LNCaP clone FGC (cell line): Measurements from ENCODE around the gene TAMALIN.

Experiments used
- DNase-seq: peaks from one replicate; pipeline ENCODE4 v3.0.0-alpha.2; 2011; ENCODE audit warnings: low read depth
- H3K4me3 ChIP-seq: 2 replicates; pipeline ENCODE4 v1.5.1; 2011; ENCODE audit warnings: mild to moderate bottlenecking, low read depth, low read length, control low read depth
- TF ChIP-seq, protein P1 (sequence below): IDR thresholded peaks from 2 replicates; pipeline ENCODE4 v1.5.1; 2012; ENCODE audit warnings: mild to moderate bottlenecking; ENCODE audit not compliant: control insufficient read depth, insufficient read depth; ENCODE audit errors: extremely low read depth

The TAMALIN gene

DNA sequence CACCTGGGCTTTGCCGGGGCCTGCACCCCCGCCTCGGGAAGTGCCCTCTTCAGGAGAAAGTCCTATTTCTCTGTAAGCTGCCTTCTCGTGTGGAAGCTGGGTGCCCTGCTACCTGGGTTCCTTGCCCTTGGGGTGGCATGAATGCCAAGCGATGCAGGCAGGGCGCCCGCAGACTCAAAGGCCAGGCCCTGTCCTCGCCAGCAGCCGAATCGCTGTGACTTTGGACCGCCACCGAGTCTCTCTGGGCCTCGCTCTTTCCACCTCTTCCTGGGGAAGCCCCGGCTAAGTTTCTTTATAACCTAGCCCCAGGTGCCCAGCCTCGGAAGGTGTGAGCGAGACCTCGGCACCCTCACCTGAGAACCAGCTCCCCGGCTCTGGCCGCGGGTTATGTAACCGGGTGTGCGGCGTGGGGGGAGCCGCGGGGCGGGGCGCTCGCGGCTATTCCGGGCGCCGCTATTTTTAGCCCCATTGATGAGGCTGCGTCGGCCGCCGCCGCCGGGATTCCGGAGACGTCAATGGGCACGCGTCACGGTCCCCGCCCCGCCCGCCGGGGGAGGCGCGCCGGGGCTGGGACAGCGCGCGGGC is 29.9 kb downstream of the TAMALIN start:
- H3K4me3 ChIP-seq: peak overlapping the region; percentile 57
- TF ChIP-seq, protein P1, sequence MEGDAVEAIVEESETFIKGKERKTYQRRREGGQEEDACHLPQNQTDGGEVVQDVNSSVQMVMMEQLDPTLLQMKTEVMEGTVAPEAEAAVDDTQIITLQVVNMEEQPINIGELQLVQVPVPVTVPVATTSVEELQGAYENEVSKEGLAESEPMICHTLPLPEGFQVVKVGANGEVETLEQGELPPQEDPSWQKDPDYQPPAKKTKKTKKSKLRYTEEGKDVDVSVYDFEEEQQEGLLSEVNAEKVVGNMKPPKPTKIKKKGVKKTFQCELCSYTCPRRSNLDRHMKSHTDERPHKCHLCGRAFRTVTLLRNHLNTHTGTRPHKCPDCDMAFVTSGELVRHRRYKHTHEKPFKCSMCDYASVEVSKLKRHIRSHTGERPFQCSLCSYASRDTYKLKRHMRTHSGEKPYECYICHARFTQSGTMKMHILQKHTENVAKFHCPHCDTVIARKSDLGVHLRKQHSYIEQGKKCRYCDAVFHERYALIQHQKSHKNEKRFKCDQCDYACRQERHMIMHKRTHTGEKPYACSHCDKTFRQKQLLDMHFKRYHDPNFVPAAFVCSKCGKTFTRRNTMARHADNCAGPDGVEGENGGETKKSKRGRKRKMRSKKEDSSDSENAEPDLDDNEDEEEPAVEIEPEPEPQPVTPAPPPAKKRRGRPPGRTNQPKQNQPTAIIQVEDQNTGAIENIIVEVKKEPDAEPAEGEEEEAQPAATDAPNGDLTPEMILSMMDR: no peak
- no peak for DNase-seq

- H3K4me3 ChIP-seq: peak overlapping the region; percentile 57
- TF ChIP-seq, protein P1: peak; percentile 11; the same call in 1 of the 2 replicates
- DNase-seq: no peak
These were observed 30.6 kb downstream of the TAMALIN start for GRCh38 chr12:52037248-52037861.

DNA sequence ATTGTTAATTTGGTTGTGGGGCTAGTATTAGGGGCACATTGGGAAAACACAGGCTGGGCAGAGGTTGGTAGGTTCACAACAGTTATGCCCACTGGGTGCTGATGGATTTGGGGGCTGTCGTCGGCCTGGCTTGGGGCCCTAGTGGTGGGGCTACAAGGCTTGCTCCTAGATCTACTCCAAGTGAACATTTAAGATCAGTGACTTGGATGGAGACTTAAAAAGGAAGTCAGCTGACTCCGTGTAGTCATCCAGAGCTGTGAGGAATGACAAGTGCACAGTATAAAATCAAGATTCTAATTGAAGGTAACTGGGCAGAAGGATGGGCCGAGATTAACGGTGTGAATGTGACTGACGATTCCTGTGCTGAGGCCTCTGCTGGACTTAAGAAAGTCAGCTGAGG is 31.7 kb downstream of the TAMALIN start:
- H3K4me3 ChIP-seq: no peak overlapping the region
- DNase-seq: no peak
- TF ChIP-seq, protein P1: no peak

DNA sequence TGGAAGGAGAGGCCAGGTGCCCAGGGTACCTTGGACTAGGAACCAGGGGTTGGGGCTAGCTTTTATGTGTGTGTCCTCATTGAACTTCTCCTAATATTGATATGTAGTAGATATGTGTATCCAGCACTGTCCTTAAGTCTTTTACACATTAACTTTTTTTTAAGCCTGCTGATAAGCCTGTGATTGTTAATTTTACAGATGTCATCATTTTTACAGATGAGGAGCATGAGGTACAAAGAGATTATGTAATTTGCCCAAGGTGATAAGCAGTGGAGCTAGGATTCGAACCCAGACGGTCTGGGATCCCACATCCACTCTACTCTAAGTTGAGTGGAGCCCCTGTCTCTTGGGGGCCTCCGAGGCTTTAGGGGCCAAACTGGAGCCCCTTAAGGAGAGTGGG is 34.3 kb downstream of the TAMALIN start:
- no peak for DNase-seq
- H3K4me3 ChIP-seq: no peak overlapping the region
- TF ChIP-seq, protein P1: no peak

DNA sequence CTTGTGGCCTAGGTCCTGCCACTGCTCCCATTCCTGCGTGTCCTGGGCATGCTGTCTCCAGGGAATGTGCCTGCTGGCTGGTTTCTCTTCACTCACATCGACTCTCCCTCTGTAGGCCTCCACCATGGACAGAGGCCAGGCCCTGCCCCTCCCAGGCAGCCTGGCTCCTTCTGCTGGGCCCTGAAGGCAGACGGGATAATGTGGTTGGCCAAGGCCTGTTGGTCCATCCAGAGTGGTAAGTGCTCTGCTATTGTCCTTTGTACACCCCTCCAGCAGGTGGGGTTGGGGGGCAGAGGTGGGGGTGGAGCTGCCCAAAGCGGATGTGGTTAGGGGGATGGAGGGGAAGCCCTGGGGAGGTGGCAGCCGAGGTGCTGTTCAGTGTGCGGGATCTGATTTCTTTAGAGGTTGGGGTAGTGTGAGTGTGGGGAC is 35.0 kb downstream of the TAMALIN start:
- DNase-seq: no peak
- TF ChIP-seq, protein P1: no peak

DNA sequence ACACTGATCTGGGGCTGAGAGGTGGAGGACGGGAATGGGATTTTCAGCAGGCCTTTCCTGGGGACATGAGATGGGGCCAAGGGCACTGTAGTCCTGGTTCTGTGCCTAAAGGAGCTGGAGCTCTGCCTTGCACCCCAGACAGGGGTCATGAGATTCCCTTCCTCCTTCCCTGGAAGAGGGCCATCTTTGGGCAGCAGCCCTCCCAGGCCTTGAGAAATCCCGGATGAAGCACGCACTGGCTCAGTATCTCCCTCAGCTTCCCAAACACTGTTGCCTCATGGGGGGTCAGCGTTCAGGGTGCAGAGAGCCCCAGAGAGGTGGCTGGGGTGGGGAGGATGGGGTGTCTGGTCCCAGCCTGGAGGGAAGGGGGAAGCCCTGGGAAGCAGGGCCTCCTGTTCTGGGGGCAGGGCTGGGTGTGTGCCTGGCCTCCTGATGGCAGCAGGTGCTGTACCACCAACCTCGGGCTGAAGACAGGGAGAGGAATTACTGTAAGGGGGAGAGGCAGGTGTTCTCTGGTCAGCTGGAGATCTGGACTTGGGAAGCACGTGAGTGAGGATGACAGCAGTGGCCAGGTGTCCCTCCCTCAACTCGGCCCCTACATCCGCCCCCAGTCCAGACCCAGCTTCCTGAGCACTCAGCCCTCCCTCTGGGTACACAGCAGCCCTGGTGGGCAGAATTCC is 36.1 kb downstream of the TAMALIN start:
- TF ChIP-seq, protein P1: no peak
- H3K4me3 ChIP-seq: no peak overlapping the region
- DNase-seq: no peak

More for the DNA sequence above, 35.0 kb downstream of the TAMALIN start:
- no peak overlapping the region for H3K4me3 ChIP-seq
